NCI-H524 (cell line): Measurements from ENCODE around the gene NAE1.
"Not testable (repeated sequence)": the region's sequence is repeated elsewhere in the genome, so short reads cannot be mapped to it uniquely, and the experiment has no call there.

Experiments used
- DNase-seq, 2 experiments: peaks; one replicate each; lab custom pipeline; 2025; lab: John Stamatoyannopoulos, UW

NAE1 gene

DNA sequence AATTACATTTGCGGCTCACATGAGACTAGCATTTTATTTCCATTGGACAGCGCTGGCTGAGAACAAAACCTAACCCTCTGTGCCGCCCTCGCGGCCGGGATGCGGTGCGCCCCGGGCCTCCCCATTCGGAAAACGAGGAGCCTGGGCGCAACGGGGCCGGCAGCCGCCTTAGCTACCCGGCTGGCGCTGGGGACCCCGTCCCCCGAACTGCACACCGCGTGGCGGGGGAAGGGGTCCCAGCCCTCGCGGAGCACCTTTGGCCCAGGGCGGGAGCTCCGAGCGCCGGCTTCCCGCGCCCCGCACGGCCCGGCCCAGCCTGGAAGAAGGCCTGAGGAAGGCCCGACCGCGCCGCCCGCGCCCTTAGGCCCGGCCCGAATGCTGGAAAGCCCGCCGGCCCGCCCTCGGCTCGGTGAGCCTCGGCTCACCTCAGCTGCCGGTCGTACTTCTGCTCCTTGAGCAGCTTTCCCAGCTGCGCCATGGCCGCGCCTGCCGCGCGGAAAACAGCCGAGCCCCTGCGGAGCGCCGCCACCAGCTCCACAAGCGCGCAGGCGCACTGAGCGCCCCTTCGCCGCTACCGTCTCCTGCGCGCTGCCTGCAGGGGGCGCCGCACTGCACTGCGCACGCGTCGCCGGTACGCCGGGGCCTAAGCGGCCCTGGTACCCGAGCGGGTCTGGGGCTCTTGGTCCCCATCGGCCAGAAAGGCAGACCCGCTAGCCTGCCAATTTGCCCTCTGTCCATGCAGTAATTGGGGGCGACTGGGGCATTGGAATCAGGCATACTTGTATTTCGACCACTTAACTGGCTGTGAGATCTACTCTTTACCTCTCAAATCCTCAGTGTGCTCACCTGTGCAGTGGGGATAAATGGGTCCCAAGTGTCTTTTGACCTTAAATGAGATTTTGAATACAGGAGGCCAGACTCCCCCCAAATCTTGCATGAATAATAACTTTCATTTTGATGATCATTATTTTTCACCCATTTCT is at the start of gene NAE1:
Gene NAE1 (minus strand): TSS at position 555 of the 983 bp plus-strand sequence. CDS start 77 bp downstream, at position 478.
- DNase-seq: peak; percentile 74 to 90

DNA sequence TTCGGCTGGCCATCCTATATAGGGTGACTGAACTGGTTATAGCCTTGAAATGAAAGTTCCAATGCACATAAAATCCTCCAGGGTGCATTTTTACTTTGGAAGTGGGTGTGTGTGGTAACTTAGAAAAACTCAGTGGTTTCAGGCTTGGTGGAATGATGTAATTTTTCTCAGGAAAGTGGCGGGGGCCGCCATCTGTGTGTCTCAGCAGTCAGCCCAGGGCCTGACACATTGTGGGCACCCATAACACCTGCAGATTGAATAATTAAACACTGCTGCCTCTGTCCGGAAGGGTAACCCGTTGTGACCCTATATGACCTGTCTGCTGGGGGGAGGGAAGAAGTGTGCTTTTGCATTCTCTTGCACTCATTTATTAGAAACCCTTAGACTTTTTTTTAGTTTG is 47.3 kb upstream of the NAE1 start:
- no peak for DNase-seq

DNA sequence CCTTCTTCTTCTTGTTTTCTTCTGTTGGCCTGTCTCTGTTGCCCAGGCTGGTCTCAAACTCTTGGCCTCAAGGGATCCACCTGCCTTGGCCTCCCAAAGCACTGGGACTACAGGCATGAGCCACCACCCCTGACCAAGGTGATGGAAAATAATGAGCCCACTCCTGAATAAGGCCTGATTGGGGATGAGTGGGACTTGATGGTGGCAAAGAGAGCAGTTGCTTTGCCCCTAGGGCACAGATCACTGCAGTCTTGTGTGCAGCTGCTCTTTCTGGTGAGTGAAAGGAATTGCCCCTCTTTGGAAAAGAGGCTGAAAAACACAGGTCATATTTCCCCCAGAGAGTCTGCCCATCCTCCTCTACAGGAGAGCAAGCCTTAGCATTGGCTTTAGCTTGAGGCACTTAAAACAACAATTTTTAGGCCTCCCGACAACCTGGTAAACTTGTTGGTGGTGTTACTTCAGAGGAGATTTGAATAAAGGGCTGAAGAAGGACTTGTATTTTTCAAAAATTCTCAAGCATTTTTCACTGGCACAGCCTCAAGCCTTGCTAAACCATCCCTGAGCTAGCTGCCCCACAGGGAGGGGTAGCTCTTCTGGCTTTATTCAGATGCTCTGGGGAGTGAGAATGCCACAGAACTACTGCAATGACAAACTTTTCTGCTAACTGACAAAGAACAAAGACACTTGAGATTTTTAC is 43.5 kb upstream of the NAE1 start:
- no peak for DNase-seq

DNA sequence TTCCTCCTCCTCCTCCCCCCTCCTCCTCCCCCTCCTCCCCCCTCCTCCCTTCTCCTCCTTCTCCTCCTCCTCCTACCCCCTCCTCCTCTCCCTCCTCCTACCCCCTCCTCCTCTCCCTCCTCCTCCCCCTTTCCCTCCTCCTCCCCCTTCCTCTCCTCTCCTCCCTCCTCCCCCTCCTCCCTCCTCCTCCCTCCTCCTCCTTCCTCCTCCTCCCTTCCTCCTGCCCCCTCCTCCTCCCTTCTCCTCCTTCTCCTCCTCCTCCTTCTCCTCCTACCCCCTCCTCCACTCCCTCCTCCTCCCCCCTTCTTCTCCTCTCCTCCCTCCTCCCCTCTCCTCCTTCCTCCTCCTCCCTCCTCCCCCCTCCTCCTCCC is 42.9 kb upstream of the NAE1 start:
- DNase-seq: no peak

DNA sequence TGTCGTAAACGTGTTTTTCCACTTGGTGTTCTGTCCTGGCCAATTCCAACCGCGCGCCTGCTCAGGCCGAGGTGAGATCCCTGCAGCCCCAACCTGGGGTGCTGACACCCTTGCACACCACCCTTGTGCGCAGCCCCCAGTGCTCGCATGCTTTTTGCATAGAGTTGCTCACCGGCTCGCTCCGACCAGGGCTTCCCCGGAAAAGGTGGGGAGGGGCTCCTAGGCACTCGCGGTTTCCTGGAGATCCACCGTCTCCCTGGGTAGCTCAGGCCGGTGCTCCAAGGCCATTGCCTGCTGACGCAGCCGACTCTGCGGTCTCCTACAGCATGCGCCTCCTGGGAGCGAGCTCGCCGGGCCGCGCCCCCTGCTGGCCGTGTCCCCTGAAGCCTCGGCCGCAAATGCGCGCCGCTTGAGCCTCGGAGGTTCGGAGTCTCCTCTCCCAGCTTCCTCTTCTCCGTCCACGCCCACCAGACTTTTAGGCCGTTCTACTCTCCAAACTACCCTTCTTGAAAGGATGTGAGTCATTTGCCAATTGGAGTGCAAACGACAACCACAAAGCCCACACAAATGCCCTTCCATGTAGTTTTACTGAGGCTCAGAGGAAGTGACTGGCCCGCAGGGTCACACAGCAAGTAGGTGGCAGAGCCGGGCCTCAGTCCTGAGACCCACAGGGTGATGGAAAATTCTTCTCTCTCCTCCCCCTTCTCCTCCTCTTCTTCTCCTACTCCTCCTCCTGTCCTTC is 42.3 kb upstream of the NAE1 start:
- peak; percentile 27 to 85 for DNase-seq

DNA sequence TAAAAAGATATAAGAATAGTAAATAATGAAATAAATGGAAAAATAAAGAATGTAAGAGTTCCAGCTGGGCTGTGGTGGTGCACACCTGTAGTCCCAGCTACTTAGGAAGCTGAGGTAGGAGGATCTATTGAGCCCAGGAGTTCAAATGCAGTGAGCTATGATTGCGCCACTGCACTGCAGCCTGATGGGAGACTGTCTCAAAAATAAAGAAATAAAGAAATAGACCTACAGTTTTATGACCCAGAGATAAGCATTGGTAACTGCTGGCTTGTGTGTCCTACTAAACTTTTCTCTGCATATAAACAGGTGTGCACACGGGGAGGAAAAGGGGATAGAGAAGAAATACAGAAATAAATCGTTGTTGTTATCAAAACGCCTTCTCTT is 41.8 kb upstream of the NAE1 start:
- no peak for DNase-seq

DNA sequence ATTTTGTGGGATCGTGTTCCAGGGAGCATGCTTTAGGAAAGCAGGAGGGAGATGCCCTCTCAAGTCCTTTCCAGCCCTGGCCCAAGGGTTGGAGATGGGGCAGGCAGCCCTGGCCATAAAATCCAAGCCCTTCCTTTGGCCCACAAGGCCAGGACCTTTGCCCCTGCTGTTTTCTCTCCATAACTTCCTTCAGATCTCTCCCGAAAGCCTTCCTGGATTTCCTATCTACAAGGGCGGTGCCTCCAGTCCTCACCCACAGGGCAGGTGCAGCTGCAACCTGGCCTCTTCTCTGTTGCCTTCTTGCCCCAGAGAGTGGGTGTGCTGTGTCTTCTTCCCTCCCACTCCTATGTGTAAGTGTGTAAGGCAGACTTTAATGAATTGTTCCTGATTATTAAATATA is 41.1 kb upstream of the NAE1 start:
- DNase-seq: no peak

DNA sequence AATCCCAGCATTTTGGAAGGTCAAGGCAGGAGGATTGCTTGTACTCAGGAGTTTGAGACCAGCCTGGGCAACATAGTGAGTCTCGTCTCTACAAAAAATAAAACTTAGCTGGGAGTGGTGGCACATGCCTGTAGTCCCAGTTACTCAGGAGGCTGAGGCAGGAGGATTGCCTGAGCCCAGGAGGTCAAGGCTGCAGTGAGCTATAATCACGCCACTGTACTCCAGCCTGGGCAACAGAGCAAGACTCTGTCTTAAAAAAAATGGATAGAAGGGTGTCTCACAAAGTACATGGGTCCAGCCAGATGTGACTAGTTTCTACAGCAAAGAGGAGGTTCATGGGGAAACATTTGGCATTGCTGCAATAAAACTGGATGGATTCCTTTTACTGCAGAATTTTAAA is 40.6 kb upstream of the NAE1 start:
- not testable (repeated sequence) for DNase-seq

DNA sequence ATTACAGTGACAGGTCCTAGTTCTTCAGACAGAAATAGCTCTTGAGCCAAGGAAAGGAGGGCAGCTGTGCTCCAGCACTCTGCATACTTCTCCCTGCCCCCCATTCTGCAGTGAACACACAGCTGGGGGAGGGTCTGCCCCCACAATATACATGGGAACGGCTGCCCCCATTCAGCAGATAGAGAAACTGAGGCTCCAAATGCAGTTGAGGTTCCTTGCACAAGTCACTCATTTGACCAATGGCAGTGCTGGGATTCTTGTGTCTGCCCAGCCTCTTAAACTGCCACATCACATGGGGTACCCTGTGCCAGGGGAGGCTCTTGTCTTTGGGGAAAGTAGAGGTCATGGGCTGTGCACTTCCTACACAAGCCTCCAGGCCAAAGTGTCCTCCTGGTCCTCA is 38.6 kb upstream of the NAE1 start:
- no peak for DNase-seq

DNA sequence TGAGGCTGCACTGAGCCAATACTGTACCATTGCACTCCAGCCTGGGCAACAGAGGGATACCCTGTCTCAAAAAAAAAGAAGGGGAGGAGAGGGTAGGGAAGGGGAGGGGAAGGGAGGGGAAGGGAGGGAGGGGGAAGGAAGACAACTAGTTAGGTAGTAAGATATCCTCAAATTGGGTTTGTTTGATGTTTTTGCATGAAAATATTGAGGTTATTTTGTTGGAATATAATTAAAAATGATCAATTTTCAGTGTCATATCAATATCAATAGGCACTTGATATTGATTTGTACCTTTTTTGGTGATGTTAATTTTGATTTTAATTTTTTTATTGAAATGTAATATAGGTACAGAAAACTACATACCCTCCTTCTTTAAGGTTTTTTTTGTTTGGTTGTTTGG is 32.9 kb upstream of the NAE1 start:
- no peak for DNase-seq

DNA sequence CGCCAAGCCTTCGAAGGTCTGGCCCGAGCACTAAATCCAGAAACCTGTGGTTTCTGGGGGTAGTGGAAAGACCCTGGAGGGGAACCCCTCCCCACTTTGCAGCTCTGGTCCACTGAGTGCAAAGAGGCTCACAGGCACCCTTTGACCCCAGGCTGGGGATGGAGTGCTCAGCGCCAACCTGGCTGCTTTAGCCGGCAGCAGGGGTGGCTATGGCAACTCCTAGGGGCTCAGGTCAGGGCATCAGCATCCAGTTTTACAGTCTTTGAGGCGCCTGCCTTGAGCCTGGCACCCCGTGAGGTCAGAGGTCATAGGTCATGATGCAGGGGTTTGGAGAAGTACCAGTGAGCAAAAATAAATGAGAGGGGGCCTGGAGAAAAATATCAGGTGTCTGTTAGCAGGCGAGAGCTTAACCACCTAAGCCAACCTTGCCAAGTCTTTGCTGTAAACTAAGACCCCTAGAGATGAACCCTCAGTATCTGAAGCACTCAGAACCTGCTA is 31.3 kb upstream of the NAE1 start:
- no peak for DNase-seq

DNA sequence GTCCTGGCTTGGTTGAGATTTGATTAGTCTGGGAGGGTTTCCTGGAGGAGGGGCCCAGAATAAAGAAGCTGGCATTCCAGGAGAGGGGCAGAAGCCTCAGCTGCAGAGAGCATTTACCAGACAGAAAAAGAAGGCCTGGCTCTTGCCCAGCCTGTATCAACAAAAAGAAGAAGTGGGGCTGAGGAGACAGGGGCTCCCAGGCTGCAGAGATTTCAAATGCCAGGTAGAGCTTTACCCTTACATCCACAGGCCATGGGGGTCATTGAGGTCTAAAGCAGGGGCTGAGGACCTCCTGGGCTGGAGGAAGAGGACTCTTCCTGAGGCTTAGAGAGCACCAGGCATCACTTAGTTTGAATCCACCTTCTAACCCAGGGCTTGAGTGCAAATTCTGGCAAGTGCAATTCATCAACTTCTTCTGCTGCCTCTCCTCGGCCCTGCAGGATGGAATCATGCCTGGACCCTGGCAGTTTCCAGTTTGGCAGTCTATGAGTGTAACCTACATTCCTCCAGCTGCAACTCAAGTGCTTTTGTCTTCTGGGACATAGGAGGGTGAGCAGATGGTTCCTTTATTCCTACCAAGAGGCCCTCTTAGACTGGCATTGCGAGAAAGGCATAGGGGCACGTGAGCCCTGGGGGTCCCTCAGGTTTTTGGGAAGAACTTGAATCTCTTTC is 28.8 kb upstream of the NAE1 start:
- peak; percentile 47 to 80 for DNase-seq

DNA sequence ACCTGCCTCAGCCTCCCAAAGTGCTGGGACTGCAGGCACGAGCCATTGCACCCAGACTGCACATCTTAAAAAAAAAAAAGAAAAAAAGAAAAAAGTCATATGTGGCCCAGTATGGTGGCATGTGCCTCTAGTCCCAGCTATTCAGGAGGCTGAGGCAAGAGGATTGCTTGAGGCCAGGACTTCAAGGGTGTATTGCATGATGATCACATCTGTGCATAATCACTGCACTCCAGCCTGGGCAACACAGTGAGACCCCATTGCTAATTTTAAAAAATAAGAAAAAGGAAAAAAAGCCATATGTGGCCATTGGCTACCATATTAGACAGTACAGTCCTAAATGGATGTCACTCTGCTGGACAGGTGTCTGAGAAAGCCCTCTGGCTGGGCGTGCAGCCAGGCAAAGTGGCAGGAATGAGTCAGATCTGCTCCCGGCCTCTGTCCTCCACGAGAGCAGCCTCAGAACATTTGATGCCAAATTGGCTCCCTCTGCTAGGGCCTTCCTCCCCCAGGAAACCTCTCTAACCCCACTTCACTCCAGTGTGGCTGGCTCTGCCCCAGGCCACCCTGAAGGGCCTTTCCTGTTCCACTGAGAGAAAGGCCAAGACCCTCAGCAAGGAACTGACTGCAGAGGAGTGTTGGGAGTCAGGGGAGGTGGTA is 28.1 kb upstream of the NAE1 start:
- DNase-seq: no peak

DNA sequence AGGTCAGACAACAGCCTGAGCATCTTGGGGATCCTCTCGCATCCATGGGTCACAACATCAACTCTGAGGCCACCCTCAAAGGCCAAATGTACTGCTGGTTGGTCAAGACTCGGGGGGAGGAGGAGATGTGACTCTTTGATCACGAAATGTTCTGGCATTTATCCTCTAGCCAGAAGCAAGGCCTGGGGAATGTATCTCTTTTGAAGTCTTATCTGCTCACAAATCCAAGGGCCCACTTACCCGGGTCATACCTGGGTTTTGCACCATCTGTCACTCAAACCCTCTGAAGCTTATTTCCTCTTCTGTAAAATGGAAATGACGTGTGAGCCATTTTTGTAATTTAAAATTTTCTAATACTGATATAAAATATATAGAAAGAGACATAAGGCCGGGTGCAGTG is 26.7 kb upstream of the NAE1 start:
- no peak for DNase-seq

DNA sequence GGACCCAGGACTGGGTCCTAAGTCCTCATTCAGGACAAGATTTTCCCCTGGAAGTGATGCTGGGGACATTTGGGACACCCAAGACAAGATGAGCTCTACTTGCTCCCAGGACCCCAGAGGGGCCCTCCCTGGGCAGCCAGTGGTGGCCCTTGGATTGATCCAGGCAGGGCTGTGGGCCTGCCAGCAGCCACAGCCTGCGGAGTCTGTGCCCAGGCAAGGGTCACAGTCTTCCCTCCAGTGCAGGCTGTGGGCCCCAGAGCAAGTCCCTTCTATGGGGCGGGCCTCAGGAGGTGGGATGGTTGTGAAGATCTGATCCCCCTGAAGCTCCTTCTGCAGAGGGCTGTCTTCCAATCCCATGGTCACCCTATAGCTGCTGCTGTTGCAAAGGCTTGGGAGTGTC is 26.0 kb upstream of the NAE1 start:
- DNase-seq: no peak

DNA sequence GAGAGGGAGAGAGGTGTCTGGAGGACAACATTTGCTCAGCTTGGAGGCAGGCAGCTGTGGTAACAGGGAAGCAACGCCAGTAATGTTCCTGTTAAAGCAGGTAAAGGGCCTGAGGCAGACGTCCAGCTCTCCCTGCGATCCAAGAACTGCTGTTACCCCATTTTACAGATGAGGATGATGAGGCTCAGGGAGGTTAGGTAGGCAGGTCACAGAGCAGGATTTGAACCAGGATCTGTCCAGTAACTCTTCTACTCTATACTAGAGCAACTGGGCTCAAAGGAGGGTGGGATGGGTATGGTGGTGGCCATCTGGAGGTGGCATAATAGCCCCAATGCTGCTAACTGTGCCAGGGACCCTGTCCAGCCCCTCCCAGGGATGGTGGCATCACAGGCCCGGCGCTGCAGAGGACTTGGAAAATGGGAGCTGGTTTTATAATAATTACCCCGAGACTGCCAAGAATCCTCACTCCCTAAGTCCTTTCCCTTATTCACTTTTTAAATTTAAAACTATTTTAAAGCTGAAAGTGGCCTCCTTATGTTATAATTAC is 25.5 kb upstream of the NAE1 start:
- DNase-seq: no peak

DNA sequence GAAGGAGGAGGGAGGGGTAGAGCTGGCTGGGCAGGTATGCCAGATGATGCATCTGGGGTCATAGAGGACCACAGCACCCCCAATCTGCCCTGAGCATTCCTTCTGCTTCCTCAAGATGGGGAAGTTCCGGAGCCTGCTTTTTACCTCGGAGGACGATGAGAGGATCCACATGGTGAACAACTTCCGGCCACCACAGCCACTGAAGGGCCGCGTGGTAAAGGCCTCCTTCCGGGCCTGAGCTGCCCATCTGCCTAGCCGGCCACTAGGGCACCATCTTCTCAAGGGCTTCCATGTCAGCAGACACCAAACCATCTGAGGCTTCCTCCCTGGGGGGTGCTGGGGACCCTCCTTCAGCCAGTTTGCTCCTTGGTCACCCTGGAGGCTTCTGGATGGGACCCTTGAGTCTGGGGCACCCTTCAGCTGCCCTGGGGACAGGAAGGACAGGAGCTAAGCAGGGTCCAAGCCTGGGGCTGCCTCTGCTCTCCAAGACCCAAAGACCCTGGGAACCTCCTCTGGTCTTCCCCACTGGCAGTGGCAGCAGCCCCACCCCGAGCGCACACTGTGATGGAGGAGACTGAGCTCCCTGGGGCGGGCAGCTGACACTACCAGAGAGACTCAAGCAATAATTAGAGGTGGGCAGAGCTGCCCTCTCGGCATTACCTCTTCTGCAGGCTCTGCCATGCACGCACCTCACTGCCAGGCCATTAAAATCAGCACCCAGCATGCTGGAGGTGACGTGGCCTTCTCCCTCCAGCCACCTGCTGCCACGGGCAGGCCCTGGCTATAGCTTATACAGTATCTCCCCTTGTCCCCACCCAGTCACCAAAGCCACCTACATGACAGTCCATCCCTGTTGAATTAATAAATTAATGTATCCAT is 22.7 kb upstream of the NAE1 start:
- DNase-seq: no peak

DNA sequence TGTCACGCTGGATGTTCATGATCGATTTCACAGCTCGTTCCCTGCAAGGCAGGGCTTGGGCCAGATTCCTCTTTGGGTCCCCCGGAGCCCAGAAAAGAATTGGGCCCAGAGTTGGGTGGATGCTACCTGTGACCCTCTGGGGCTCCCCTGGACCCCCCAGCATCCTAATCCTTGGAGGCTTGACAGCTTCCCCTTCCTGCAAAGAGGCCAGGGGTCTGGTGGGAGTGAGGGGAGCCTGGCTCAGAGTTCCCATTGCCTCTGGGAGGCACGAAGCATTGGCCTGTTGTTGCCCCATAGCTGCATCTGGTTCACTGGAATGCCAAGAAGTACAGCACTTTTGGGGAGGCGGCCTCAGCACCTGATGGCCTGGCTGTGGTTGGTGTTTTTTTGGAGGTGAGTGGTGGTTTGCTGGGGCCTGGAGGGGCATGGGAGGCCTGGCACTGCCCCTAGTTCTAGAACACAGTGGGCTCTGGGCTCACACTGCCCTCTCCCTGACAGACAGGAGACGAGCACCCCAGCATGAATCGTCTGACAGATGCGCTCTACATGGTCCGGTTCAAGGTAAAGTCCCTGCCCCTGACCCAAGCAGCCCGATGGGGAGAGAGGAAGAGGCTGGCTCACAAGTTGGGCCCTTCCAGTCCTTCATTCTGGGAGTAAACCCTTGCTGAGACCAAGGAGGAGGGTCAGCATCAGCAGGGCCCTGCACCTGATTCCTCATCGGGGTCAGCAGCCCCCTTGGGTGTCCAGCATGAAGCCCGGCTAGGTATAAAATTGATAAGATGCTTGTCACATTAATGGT is 20.6 kb upstream of the NAE1 start:
- no peak for DNase-seq
